NB4 (cell line): Measurements from ENCODE around the gene KRT4.

Experiments
- DNase-seq: peaks from one replicate; pipeline ENCODE4 v3.0.0; 2010; ENCODE audit warnings: low read depth
- H3K4me3 ChIP-seq: one replicate; pipeline ENCODE4 v1.5.1; 2011; ENCODE audit warnings: mild to moderate bottlenecking, low read depth, low read length, moderate library complexity
- MYC ChIP-seq: IDR thresholded peaks from 2 replicates; pipeline ENCODE4 v1.6.1; 2011; ENCODE audit warnings: low read depth, low read length
- POLR2A ChIP-seq: IDR thresholded peaks from 2 replicates; pipeline ENCODE4 v1.6.1; 2011; ENCODE audit warnings: mild to moderate bottlenecking; ENCODE audit not compliant: insufficient read length; ENCODE audit errors: extremely low read depth
- TF ChIP-seq, protein P1 (sequence below): IDR thresholded peaks from 2 replicates; pipeline ENCODE4 v1.6.1; 2011; ENCODE audit warnings: low read depth, low read length
- TF ChIP-seq, protein P2 (sequence below): IDR thresholded peaks from one replicate; pipeline ENCODE4 v1.5.1; 2012; ENCODE audit warnings: low read depth, low read length

Gene KRT4

GRCh38 chr12:52783563-52784316 lies 30.2 kb downstream of the KRT4 start:
- no peak overlapping the region for H3K4me3 ChIP-seq
- TF ChIP-seq, protein P1, sequence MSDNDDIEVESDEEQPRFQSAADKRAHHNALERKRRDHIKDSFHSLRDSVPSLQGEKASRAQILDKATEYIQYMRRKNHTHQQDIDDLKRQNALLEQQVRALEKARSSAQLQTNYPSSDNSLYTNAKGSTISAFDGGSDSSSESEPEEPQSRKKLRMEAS = no peak
- TF ChIP-seq POLR2A (no peak), MYC (no peak)
- TF ChIP-seq, protein P2, sequence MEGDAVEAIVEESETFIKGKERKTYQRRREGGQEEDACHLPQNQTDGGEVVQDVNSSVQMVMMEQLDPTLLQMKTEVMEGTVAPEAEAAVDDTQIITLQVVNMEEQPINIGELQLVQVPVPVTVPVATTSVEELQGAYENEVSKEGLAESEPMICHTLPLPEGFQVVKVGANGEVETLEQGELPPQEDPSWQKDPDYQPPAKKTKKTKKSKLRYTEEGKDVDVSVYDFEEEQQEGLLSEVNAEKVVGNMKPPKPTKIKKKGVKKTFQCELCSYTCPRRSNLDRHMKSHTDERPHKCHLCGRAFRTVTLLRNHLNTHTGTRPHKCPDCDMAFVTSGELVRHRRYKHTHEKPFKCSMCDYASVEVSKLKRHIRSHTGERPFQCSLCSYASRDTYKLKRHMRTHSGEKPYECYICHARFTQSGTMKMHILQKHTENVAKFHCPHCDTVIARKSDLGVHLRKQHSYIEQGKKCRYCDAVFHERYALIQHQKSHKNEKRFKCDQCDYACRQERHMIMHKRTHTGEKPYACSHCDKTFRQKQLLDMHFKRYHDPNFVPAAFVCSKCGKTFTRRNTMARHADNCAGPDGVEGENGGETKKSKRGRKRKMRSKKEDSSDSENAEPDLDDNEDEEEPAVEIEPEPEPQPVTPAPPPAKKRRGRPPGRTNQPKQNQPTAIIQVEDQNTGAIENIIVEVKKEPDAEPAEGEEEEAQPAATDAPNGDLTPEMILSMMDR = no peak
- no peak for DNase-seq

- DNase-seq = no peak
- TF ChIP-seq POLR2A = no peak
- TF ChIP-seq, protein P2 = no peak
- TF ChIP-seq, protein P1 = no peak
- TF ChIP-seq MYC = no peak
Measured at GRCh38 chr12:52782502-52782901, 31.4 kb downstream of the KRT4 start.

DNA sequence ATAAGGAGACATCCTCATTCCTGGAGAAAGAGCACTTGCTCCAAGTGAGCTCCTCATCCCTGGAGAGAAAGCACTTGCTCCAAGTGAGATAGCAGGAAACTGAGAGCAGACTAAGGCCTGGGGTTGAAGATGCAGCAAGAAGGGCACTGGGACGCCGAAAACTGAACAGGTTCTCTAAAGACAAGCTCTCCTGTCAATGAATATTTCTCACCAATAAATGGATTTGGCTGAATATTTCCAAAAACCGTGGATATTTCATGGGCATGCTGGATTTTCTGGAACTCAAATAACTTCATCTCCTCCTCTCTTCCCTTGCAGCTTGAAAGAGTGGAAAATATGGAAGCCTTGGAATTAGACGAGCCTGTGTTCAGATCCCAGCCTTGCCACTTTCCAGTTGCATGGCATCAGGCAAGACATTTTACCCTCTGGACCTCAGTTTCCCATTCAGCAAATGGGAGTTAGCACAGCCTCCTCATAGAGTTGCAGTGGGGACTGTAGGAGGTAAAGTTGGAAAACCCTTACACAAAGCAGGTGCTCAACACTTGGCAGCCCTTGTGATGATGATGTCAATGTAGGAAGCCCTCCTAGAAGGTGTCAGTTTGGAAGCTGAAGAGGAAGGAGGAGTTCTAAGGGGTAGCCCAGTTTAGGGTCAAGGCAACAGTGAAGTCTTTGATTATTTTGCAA lies 32.4 kb downstream of the KRT4 start:
- TF ChIP-seq, protein P2 = no peak
- TF ChIP-seq, protein P1 = no peak
- TF ChIP-seq MYC (no peak), POLR2A (no peak)
- no peak for DNase-seq
- no peak overlapping the region for H3K4me3 ChIP-seq

More at GRCh38 chr12:52782502-52782901, 31.4 kb downstream of the KRT4 start:
- no peak overlapping the region for H3K4me3 ChIP-seq

DNA sequence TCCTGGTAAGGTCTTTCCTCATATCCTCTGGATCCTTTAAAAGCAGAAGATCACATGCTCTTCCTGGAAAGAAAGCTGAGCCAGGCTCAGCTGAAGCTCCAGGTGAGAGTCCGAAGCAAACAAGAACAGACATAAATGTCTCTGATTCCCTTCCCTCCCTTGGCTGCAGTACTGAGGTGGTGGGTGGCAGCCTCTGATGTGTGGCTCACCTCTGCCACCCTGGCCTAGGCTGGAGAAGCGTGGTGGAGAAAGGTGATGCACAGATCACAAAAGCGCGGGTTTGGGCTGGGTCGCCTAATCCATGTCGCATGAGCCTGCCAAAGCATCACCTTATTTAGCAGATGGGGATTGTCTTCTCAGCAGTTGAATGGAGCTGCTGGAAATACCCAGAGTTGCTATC lies 34.0 kb downstream of the KRT4 start:
- TF ChIP-seq POLR2A (no peak), MYC (no peak)
- TF ChIP-seq, protein P2 = no peak
- TF ChIP-seq, protein P1 = no peak
- H3K4me3 ChIP-seq = no peak overlapping the region
- DNase-seq = no peak

DNA sequence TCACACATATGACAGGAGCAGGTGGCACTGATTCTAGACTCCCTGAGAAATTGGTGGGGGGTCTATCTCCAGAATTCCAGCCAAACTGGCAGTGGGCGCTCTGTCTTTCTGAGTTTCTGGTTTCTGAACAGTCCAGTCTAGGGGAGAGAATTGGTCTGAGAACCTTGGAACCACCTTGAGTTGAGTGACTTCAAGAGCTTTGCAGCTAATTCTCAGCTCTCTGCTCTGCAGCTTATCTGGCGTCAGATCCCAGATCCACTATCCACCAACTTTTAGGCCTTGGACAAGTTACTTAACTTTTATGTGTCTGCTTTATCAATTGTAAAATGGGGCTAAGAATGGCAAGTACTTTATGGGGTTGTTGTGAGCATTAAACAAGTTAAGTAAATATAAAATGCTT lies 35.1 kb downstream of the KRT4 start:
- TF ChIP-seq, protein P2 = no peak
- TF ChIP-seq MYC (no peak), POLR2A (no peak)
- TF ChIP-seq, protein P1 = no peak
- no peak for DNase-seq
- no peak overlapping the region for H3K4me3 ChIP-seq
